Stimulated activated CD4-positive, alpha-beta T cell treated with anti-CD3 and anti-CD28 coated beads, Interleukin-15, amount 100 ng/mL, for 24 hours (primary cell): ENCODE data around the gene RHBDL1.
"Not testable (repeated sequence)": the region's sequence is repeated elsewhere in the genome, so short reads cannot be mapped to it uniquely, and the experiment has no call there.

Experiments
- DNase-seq: peaks from one replicate; pipeline ENCODE4 v3.0.0-alpha.2; 2020

Gene RHBDL1

DNA sequence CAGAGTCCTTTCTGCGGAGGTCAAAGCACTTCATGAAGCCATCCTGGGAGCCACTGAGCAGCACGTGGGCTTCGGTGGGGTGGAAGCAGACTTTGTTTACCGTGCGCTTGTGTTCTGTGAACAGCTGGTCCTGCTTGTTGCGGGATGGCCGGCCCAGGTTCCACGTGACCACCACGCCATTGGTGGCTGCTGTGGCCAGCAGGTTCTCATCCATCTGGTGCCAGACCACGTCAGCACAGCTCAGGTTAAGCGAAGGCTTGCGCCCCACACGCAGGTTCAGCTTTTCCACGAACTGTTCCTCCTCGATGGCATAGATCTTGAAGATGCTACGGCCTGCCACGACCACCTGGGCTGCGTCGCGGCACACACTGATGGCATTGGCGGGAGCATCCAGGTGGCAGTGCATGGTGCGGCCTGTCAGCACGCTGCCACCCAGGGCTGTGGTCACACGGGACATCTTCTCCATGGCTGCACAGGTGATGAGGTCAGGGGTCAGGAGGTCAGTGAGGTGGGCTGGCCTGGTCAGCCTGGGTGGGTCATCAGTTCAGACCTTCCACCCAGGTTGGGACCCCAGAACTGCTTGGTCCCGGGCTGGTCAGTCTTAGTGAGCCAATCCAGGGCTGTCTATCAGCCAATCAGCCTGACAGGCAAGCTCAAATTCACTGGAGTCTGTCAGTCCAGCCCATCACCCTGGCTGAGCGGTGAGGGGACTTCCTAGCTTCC, 13.9 kb downstream of the RHBDL1 start:
- no peak for DNase-seq

DNA sequence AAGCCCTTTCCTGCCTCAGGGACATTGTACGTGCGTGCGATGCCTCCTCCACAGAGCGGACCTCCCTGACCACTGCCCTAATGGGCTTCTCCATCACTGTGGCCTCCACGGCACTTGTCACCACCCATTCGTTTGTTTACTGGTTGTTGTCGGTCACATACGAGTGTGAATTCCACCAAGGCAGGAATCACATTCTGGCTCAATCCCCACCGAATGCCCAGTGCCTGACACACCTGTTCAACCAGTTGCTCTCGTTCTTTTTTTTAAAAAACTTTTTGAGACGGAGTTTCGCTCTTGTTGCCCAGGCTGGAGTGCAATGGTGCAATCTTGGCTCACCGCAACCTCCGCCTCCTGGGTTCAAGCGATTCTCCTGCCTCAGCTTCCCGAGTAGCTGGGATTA, 15.8 kb downstream of the RHBDL1 start:
- DNase-seq, result not testable (repeated sequence)

DNA sequence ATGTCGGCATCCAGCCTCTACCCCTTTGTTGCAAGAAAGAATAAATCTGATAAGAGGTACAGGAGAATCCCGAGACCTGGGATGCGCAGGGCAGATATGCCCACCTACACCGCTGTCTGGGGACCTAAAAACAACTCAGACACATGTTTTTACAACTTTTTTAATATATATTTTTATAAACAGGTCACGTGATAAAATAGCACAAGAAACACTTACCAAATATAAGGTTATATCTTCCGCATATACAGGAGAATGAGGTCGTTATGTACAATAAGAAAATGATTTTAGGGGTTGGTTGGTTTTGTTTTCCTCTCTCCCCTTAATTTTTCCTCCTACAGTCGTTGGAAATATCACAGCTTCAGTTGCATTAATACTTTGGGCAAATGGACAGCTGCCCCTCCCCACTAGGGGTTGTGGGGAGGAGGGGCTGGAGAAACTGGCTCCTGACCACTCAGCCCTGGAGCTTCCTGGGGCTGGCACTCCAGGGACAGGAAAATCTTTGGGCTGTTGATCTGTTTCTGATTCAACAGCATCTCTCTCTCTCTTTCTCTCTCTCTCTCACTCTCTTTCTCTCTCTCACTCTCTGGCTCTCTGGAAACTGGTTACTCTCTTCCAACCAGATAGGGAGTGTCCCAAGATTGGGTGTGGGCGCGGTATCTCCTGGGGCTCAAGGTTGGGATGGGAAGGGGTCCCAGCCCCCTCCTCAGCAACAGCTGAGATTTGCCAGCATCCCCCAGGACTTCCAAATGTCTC, 17.1 kb downstream of the RHBDL1 start:
- no peak for DNase-seq

DNA sequence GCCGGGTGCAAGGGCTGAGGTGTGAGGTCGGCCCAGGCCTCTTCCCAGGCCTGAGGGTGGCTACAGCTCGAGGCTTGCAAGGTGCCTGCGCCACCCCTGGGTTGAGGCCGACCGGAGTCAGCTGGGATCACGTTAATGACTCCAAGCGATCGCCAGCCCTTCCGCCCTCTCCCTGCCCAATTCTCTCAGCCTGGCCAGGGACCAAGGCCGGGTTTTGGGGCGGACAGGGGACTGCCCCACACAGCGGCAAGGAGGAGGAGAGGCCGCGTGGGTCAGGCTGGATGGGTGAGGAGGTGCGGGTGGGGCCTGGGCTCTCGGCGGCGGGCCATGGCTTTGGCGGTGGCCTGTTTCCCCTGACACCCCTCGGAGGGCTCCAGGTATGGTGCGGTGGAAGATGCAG, 17.9 kb downstream of the RHBDL1 start:
- DNase-seq, result no peak

DNA sequence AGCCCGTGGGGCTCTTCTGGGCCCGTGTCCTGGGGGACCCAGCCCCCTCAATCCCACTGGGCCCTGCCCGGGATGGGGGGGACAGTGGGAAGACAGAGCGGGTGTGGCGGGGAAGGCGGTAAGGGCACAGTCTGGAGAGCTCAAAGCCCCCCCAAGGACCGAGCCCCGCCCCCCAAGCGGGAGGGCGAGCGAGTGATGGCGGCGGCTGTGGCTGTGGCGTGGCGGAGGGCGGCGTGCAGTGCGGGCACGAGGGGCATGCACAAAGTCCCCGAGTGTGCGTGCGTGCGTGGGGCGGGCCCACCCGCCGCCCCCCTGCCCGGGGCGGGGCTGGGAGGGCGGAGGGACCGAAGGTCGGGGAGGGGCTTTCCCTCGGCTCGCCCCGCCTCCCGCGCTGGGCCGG, 18.3 kb downstream of the RHBDL1 start:
- DNase-seq, result no peak

DNA sequence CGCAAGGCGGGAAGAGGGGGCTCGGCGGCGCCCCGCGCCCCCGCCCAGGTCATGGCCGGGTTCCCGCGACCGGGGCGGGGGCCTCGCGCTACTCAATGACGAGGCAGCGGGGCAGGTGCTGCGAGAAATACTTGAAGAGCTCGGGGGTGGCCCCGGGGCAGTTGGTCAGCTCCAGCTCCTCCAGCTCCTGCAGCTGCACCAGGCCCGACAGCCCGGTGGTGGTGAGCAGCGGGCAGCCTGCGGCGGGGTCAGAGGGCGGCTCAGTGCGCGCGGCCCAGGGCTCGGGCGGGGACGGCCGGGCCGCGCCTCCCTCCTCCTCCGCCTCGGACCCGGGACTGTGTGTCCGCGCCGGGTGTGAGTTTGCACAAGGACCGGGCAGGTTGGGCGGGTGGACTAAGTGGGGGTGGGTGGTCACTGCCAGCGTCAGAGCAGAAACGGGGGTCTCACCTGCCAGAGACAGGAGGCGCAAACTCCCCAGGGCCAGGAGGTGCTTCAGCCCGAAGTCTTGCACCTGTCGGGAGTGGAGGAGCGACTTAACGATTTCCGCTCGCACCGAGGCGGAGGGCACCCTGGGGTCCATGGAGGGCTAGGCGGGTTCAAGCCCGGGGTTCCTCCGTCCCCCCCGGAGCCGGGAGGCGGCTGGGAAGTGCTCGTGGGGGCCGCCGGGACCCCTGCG, 18.9 kb downstream of the RHBDL1 start:
- no peak for DNase-seq

DNA sequence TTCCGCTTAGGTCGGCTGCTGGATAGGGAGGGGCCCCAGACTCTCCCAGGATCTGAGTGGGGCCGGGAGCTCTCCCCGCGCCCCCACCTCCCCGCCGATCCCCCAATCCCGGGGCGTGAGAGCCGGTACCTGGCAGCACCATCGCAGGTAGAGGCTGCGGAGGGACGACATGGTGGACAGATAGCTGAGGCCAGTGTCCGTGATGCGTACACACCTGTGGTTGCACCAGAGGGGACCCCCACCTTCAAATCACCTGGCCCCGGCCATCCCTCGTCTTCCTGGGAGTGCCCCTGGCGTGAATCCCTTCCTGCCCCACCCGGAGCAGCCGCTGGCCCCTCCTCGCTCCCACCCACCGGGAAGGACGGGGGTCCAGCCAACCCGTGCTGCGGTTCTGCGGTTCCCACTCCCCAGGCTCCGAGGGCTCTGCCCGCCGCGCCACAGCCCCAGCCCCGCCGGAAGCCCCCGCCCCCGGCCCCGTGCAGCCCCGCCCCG, 19.4 kb downstream of the RHBDL1 start:
- DNase-seq, result no peak

DNA sequence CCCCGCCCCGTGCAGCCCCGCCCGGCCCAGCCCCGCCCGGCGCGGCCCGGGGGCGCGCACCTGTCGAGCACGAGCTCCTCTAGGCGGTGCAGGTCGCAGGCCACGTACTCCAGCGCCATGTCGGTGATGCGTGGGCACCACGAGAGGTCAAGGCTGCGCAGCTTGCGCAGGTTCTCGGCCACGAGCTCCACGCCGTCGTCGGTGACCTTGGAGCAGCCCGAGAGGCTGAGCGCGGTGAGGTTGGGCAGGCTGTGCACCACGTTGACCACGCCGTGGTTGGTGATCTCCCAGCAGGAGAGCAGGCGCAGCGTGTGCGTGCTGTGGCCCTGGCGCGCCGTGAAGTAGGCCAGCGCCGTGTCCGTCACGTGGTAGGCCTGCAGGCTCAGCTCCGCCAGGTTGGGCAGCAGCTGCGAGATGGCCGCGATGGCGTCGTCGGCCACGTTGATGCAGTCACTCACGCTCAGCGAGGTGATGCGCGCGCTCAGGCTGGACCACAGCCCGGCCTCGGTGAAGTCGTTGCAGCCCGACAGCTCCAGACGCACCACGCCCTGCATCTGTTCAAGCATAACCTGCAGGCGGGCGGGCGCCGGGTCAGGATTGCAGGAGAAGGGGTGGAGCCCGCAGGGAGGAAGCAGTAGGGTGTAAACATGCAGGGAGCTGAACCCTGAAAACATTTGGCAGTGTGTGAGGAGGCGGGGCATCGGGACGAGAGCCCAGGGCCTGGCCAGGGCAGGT, 20.1 kb downstream of the RHBDL1 start:
- peak; percentile 79 for DNase-seq

DNA sequence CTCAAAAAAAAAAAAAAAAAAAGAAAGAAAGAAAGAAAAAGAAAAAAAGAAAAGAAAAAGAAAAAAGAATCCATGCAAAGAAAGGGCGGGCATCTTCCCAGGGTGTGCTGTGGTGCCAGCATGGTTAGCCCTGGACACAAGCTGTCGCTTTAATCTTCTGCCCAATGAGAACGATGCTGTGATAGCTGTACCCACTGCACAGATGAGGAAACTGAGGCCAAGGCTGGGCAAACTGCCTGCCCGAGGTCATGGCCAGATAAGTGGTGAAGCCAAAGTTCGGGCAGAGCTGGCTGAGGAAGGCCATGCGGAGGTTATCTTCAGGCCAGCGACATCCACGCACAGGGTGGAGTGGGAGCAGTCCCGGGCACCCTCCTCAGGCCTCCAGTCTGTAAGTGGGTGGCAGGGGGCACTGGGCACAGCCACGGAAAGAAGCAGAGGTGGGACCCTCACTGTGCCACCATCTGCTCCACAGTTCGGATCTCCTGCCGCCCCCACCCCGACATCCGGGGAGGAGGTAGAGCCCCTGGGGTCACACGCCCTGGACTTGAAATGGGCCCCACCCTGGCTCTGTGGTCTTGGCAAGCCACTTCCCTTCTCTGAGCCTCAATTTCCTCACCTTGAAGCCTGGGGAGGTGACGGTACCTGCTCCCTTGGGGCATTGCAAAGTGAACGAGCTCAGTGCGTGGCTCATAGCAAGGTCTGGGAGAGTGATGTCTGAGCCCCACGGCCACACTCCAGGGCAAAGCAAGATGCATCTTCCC, 23.6 kb downstream of the RHBDL1 start:
- DNase-seq, result no peak

DNA sequence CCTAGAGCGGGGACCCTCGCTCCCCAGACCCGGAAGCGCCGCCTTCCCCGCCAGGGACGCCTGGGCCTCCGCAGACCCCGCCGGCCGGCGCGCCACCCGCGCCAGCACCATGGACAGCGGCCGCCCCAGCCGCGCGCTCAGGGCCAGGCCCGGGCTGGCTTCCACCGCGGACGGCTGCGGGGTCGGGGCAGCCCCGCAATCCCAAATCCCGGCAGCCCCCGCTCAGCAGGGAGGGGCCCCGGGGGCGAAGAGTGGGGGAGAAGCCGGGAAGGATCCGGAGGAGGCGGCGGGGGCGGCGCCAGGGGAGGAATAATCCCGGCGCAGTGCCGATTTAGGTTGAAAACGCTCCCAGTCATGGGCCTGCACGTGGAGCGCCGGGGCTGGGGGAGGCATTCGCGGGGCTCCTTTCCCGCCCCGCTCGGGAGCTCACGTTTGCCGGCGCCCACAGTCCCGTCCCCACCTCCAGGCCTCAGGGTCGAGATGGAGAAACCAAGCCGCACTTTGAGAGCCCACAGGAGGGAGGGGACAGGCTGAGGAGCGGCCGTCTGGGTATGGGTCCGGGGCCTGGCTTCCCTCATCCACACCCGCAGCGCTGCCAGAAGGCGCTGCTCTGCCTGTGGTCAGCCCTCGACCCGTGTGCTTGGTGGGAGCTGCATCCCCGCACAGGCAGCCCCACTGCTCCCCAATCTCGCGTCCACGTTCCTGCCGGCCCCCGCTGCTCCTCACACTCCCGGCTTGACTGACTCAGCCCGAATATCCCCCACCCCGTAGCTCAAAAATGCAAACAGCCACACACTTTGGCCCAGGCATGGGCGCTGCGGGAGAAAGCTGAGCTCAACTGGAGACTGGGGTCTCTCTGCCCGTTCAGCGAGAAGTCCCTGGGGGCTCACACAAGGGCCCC, 25.5 kb downstream of the RHBDL1 start:
- no peak for DNase-seq

DNA sequence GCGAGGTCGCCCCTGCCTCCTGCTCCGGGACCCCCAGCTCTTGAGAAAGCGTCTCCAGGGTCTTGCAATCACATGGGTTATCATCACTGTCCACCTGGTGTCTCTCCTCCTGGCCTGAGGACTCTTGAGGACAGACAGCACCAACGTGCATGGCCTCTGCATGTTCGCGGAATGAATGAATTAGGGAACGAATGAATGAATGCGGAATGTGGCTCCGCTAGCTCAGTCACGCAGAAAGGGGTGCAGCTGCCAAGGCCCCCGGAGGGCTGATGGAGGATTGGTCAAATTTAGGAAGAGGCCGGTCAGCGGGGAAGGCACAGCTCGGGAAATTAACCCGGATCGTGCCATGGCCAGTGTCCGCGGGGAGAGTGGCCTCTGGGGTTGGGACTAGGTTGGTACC, 26.9 kb downstream of the RHBDL1 start:
- DNase-seq, result no peak

DNA sequence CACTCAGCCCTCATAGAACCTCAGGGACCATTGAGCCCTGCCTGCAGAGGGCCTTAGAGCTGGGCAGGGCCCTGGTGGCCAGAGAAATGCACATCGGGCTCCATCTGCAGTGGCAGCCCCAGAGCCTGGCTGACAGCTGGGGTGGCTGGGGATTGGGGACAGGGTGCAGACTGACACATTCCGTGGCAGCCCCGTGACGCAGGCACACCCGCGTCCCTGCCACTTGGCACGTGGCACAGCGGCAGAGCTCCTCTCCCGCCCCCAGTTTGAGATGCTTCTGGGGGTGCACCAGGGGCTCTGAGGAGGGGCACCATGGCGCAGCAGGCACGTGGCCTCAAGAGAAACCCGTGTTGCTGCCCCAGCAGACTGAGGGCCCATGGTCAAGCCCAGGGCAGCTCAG, 27.9 kb downstream of the RHBDL1 start:
- no peak for DNase-seq

DNA sequence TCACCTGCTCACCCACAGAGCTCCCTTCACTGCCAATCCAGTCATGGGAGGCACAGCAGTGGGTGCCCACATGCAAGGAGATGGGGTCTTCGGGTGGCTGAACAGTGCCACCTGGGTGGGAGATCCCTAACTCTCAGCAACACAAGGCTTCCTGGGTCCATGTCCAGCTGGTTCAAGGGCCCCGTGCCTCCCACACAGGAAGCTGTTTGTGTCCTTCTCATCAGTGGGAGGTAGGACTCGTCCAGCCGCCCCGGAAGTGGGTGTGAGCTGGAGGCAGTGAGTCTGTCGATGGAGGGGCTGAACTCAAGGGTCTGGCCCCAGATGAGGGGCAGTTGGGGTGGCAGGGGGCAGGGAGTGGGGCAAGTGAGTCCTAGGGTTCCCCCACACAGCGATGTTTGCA, 28.6 kb downstream of the RHBDL1 start:
- no peak for DNase-seq

DNA sequence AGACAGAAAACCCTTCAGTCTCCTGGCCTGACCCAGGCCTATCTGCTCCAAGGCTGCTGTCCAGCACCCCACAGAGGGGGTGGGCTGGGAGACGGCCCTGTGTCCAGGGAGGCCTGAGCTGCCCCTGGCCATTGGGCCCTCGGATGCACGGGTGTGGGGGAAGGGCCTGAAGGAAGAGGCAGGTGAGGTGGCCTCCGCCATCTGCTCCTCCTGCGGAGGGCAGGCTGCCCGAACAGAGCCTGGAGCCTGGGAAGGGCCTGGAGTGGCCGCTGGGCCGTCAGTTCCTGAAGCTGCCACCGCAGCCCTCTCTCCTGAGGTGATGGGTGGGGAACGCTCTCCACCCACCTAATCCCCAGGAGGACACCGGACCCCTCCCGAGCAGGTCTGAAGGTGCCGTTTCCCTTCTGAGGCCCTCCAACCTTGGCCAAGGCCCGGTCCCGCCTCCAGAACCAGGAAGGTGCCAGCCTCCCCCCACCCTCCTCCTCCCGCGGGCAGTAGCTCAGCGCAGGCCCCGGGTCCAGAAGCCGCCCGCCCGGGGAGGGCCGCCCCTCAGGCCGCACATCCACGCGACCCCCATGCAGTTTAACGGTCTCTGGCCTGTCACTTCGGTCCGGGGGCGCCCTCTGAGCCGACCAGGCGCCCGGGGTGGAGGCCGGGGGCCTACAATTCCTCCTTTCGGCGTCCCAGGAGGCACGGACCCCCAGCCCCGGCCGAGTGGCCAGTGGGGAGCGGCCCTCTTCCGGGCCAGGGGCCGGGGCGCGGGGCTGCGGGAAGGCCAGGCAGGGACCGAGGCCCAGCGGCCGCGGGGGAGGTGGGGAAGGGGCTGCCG, 29.3 kb downstream of the RHBDL1 start:
- no peak for DNase-seq

DNA sequence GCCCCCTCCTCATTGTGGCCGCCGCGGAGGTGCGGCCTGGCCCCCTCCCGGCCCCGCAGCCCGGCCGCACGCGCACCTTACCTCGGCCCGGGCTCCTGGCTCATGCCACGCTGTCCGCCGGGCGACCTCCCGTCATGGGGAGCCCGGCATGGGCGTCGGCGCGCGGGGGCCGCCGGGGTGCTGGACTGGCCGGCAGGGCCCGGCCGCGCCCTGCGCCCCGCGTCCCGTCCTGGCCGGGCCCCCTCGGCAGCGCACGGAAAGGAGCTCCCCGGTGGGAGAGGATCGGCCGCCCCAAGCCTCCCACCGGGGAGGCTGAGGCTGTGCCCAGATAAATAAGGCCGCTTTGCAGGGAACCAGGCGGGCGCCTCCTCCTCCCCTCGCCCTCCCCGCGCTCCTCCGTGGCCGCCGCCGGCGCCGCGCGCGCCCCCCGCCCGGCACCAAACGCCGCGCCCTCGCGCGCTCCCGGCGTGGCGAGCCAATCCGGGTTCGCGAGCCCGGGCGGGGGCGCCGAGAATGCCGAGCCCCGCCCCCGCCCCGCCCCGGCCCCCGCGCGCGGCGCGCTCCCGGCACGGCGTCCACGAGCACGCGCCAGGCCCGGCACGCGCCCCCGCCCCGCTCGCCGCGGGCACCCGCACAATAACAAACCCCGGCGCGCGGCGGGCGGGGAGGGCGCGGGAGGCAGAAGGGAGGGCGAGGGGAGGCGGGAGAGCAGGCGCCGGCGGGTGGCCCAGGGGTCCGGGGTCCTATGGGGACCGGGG, 30.1 kb downstream of the RHBDL1 start, which contains the start of gene FBXL16:
Gene FBXL16, minus strand, starts transcription at position 371 of the 758 bp plus-strand sequence. CDS start 8,396 bp downstream, outside the sequence.
- DNase-seq, result no peak

DNA sequence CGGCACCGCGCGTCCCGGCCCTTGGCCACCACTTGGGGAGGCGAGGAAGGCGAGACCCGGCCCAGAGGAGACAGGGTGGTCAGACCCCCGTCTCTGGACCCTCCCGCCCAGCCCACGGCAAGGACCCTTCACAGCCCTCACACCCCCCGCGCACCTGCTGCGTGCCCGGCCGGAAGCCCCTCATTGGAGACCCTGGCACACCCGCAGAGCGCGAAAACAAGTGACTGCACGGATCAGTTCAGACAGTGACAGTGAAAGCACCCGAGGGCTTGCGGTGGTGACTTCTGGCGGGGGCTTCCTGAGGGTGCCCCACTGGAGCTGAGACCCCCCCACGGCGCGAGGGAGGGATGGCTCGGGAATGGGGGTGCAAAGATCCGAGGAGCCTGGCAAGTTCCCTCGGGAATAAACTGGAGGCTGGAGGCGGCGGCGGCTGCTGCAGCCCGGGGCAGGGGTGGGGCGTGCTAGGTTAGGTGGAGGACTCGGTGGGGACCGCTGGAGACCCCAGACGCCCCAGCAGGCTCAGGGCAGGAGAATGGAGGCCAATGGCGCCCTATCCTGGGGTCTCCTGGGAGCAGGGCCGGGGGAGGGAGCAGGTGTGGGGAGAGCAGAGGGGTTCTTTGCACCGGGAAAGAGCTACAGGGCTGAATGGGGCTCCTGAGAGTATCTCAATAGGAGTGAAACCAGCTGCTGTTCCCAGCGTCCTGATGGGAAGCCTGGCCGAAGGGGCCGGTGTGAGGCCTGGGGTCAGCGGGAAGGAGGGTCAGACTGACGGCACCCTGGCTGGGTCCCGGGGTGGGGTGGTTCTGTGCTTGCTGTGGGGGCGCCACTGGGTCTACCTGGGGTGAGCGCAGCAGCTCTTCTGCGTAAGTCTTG, 31.0 kb downstream of the RHBDL1 start:
- DNase-seq, result no peak

DNA sequence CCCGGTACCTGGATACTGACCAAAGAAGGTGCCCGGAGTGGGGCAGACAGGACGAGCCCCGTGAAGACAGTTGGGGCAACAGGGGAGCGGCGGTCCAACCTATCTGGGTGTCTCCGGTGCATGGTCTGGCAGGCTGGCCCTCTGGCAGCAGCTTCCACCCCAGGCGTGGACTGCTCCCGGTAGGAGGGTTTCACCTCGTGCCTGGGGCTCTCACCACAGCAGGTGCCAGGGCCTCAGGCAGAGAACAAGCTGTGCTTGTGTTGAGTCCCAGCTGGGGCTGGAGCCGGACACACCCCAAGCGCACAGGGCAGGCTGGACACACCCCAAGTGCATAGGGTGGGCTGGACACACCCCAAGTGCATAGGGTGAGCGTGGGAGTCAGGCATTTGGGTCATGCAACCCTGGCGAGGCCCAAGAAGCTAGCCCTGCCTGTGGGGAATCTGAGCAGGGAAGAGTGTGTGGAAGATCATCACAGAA, 31.6 kb downstream of the RHBDL1 start:
- DNase-seq, result no peak

DNA sequence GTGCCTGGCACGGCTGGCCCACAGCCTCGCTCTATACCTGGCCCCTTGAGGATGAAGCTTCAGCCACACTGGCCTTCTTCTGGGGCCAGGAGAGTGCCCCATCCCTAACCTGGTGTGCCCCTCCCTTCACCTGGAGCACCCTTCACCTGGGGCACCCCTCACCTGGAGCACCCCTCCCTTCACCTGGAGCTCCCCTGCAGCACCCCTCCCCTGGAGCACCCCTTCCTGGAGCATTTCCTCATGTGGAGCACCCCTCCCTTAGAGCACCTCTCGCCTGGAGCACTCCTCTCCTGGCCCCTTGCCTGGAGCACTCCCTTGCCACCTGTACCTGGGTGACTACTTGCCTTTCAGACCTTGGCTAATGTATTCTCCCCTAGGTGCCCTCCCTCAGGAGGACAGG, 32.5 kb downstream of the RHBDL1 start:
- DNase-seq, result no peak
